ENCODE data around the gene JCAD. TPM values are rescaled to one million over a fixed set of nuclear protein-coding genes. Genes with fewer than 3 reads are reported as not detected.

Gene JCAD
- total and polyA plus RNA-seq, 9 of the 15 experiments (the other 6 are each of a cell fraction or from before 2014, with no cell fraction given): not detected

- TF ChIP-seq CBX3 (IDR thresholded peaks at IDR 0.05; ENCODE audit: borderline replicate concordance in 1 of 2, low read length in 2 of 2) (no peak), STAG1 (CRISPR knock-in tag; IDR thresholded peaks at IDR 0.05; ENCODE audit: borderline replicate concordance) (peak; percentile 93; the same call in 1 of the 2 replicates), GABPB2 (CRISPR knock-in tag; conservative IDR thresholded peaks at IDR 0.05) (no peak), DEAF1 (CRISPR knock-in tag; IDR thresholded peaks at IDR 0.05) (peak; percentile 94), NR2C2 (CRISPR knock-in tag; IDR thresholded peaks at IDR 0.05) (no peak), NR2C2 (tag; IDR thresholded peaks at IDR 0.05) (no peak), ZBTB26 (CRISPR knock-in tag; IDR thresholded peaks at IDR 0.05) (peak; percentile 55; the same call in 1 of the 2 replicates), MGA (IDR thresholded peaks at IDR 0.05) (0 out of 2 replicates have a peak, but pooled peaks have one; percentile 35), ZNF696 (CRISPR knock-in tag; conservative IDR thresholded peaks at IDR 0.05) (no peak), HNRNPUL1 (IDR thresholded peaks at IDR 0.05; ENCODE audit: low read length) (no peak), KDM5B (IDR thresholded peaks at IDR 0.05; ENCODE audit: insufficient replicate concordance, low read depth, low read length) (no peak)
Observed at GRCh38 chr10:29998142-29998808, 61.1 kb downstream of the JCAD start (continued).

All from K562 (cell line).